ENCODE data around the gene DPF1. TPM values are rescaled to one million over a fixed set of nuclear protein-coding genes. Genes with fewer than 3 reads are reported as not detected.

Gene DPF1
- total RNA-seq, 1 donor from 2014 or later: not detected

- DNase-seq (ENCODE audit: low spot score in 2 of 2): no peak
- intact Hi-C loops (cut with DNase I): no loop called here
- Histone ChIP-seq H3K36me3 (peaks cover 23 to 39% of the 10 kb centered on the region in 2 donors), H3K4me1 (no peaks in the 10 kb centered on the region), H3K9me3 (no peaks in the 10 kb centered on the region), H3K27me3 (no peaks in the 10 kb centered on the region), H3K4me3 (no peak overlapping the region), H3K27ac (no peak overlapping the region)
- TF ChIP-seq CTCF (IDR thresholded peaks at IDR 0.05): no peak
Measured at GRCh38 chr19:38196245-38196837, 27.7 kb downstream of the DPF1 start.

GRCh38 chr19:38195237-38195636 is 28.8 kb downstream of the DPF1 start:
- Histone ChIP-seq H3K4me1 (no peaks in the 10 kb centered on the region), H3K9me3 (no peaks in the 10 kb centered on the region), H3K27me3 (no peaks in the 10 kb centered on the region), H3K27ac (no peak overlapping the region), H3K36me3 (peaks cover 27 to 32% of the 10 kb centered on the region in 2 donors), H3K4me3 (no peak overlapping the region)
- TF ChIP-seq CTCF (IDR thresholded peaks at IDR 0.05): no peak
- DNase-seq (ENCODE audit: low spot score in 2 of 2): no peak
- intact Hi-C loops (cut with DNase I): no loop called here

- H3K27ac ChIP-seq: no peak overlapping the region
- H3K27me3 ChIP-seq: no peaks in the 10 kb centered on the region
- H3K4me3 ChIP-seq: no peak overlapping the region
- H3K36me3 ChIP-seq: peaks cover 27 to 28% of the 10 kb centered on the region in 2 donors
- DNase-seq (ENCODE audit: low spot score in 2 of 2): no peak
- TF ChIP-seq CTCF (IDR thresholded peaks at IDR 0.05): no peak
- intact Hi-C loops (cut with DNase I): no loop called here
- H3K9me3 ChIP-seq: no peaks in the 10 kb centered on the region
- H3K4me1 ChIP-seq: no peaks in the 10 kb centered on the region
Measured at GRCh38 chr19:38194061-38194701, 29.8 kb downstream of the DPF1 start.

- TF ChIP-seq CTCF (IDR thresholded peaks at IDR 0.05): no peak
- intact Hi-C loops (cut with DNase I): no loop called here
- peaks cover 21 to 27% of the 10 kb centered on the region in 2 donors for H3K36me3 ChIP-seq
Measured at GRCh38 chr19:38193445-38193844, 30.6 kb downstream of the DPF1 start.

GRCh38 chr19:38191747-38192146 is 32.3 kb downstream of the DPF1 start:
- Histone ChIP-seq H3K27ac (no peak overlapping the region), H3K4me3 (no peak overlapping the region), H3K4me1 (no peaks in the 10 kb centered on the region), H3K27me3 (no peaks in the 10 kb centered on the region), H3K36me3 (peaks cover 16 to 24% of the 10 kb centered on the region in 2 donors), H3K9me3 (no peaks in the 10 kb centered on the region)
- intact Hi-C loops (cut with DNase I): no loop called here
- TF ChIP-seq CTCF (IDR thresholded peaks at IDR 0.05): no peak
- no peak for DNase-seq (ENCODE audit: low spot score in 2 of 2)

More at GRCh38 chr19:38193445-38193844, 30.6 kb downstream of the DPF1 start:
- DNase-seq (ENCODE audit: low spot score in 2 of 2): no peak
- no peak overlapping the region for H3K27ac ChIP-seq
- no peaks in the 10 kb centered on the region for H3K27me3 ChIP-seq
- no peak overlapping the region for H3K4me3 ChIP-seq
- H3K9me3 ChIP-seq: no peaks in the 10 kb centered on the region
- H3K4me1 ChIP-seq: no peaks in the 10 kb centered on the region

All from ascending aorta (tissue), 2 donors.